Activated B cell treated with CpG ODN at 0.5 μM for 24 hours (primary cell): ENCODE data around the gene TRPC3. TPM values are rescaled to one million over a fixed set of nuclear protein-coding genes. Genes with fewer than 3 reads are reported as not detected.

Experiments used
- ATAC-seq: fragments of 200-7000 bp; cut with Tn5 transposase; one replicate; pipeline ENCODE4 v1.10.0; 2021; ENCODE audit warnings: low read depth, mild to moderate bottlenecking, moderate library complexity
- CTCF ChIA-PET: fragments of 350-600 bp; sonication (Branson Sonifier 250); formaldehyde crosslinking; loops from one replicate; lab custom pipeline; 2021; ENCODE audit warnings: antibody characterized with exemption; lab: Charles Lee
- POLR2A ChIA-PET: fragments of 350-600 bp; sonication (Branson Sonifier 250); formaldehyde crosslinking; loops from one replicate; lab custom pipeline; 2021; ENCODE audit warnings: antibody characterized with exemption; lab: Charles Lee
- DNase-seq: peaks from one replicate; pipeline ENCODE4 v3.0.0; 2022
- H3K27ac Mint-ChIP-seq: one replicate; pipeline ENCODE4 v1.8.0; 2020; ENCODE audit warnings: mixed read lengths
- H3K27me3 Mint-ChIP-seq: one replicate; pipeline ENCODE4 v1.8.0; 2021; ENCODE audit warnings: mixed read lengths
- H3K36me3 Mint-ChIP-seq: one replicate; pipeline ENCODE4 v1.8.0; 2021; ENCODE audit warnings: low read depth, mixed read lengths
- H3K4me1 Mint-ChIP-seq: one replicate; pipeline ENCODE4 v1.8.0; 2021; ENCODE audit warnings: mixed read lengths
- H3K4me3 Mint-ChIP-seq: one replicate; pipeline ENCODE4 v1.8.0; 2020; ENCODE audit warnings: mild to moderate bottlenecking, mixed read lengths
- H3K9me3 Mint-ChIP-seq: one replicate; pipeline ENCODE4 v1.8.0; 2020; ENCODE audit warnings: mixed read lengths
- CTCF ChIP-seq: fragments of 200-600 bp; IDR thresholded peaks from one replicate; pipeline ENCODE4 v1.8.0; 2022; ENCODE audit warnings: antibody characterized with exemption, mild to moderate bottlenecking
- intact Hi-C: fragments of 100-400 bp; cut with micrococcal nuclease; formaldehyde crosslinking; loops from one replicate; pipeline ENCODE4 v1.15.1; 2024
- total RNA-seq: library from RNA; stranded (reverse); gene quantifications from 2 replicates; pipeline ENCODE4 v1.2.3, GENCODE V29; 2022

The TRPC3 gene
- total RNA-seq, 1 donor from 2014 or later, result not detected

- H3K27me3 Mint-ChIP-seq, result no peaks in the 10 kb centered on the region
- no peak for DNase-seq
- H3K27ac Mint-ChIP-seq, result no peak overlapping the region
- H3K9me3 Mint-ChIP-seq, result no peaks in the 10 kb centered on the region
- H3K4me1 Mint-ChIP-seq, result no peaks in the 10 kb centered on the region
- peaks cover 40% of the 10 kb centered on the region for H3K36me3 Mint-ChIP-seq
- ChIA-PET POLR2A (no interaction called here), CTCF (no interaction called here)
- no peak overlapping the region for H3K4me3 Mint-ChIP-seq
- intact Hi-C loops, result no loop called here
- ATAC-seq, result no peak
- TF ChIP-seq CTCF, result no peak
Observed at GRCh38 chr4:121846662-121847061, 105.2 kb downstream of the TRPC3 start.

DNA sequence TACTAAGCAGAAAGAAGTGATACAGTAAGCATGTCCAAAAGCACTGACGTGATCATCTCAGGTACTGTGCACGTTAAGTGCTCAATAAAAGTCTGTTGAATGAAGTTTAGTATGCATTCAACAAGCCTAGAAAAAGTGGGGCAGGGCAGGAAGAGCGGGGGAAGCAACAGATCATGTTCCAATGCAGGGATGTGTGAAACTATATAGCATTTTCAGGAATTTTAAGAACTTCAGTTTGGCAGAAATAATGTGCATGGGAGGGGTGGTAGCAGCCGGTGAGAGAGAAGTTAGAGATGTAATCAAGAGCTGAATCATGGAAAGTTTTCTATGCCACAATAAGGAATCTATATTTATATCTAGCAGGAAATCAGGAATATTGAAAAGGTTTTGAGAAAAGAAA lies 109.0 kb downstream of the TRPC3 start:
- no peaks in the 10 kb centered on the region for H3K4me1 Mint-ChIP-seq
- no peaks in the 10 kb centered on the region for H3K27me3 Mint-ChIP-seq
- no peak overlapping the region for H3K27ac Mint-ChIP-seq
- H3K4me3 Mint-ChIP-seq, result no peak overlapping the region
- peaks cover 41% of the 10 kb centered on the region for H3K36me3 Mint-ChIP-seq
- ATAC-seq (no peak), DNase-seq (no peak)
- H3K9me3 Mint-ChIP-seq, result no peaks in the 10 kb centered on the region
- intact Hi-C loops, result no loop called here
- ChIA-PET CTCF (no interaction called here), POLR2A (no interaction called here)
- TF ChIP-seq CTCF, result no peak

GRCh38 chr4:121838136-121838535 lies 113.7 kb downstream of the TRPC3 start:
- H3K4me1 Mint-ChIP-seq, result no peaks in the 10 kb centered on the region
- DNase-seq, result no peak
- H3K9me3 Mint-ChIP-seq, result no peaks in the 10 kb centered on the region
- no peak overlapping the region for H3K27ac Mint-ChIP-seq
- H3K4me3 Mint-ChIP-seq, result no peak overlapping the region
- POLR2A ChIA-PET, result no interaction called here
- no peak for TF ChIP-seq CTCF
- peaks cover 23% of the 10 kb centered on the region for H3K36me3 Mint-ChIP-seq
- no peak for ATAC-seq
- CTCF ChIA-PET, result no interaction called here
- intact Hi-C loops, result no loop called here
- no peaks in the 10 kb centered on the region for H3K27me3 Mint-ChIP-seq

DNA sequence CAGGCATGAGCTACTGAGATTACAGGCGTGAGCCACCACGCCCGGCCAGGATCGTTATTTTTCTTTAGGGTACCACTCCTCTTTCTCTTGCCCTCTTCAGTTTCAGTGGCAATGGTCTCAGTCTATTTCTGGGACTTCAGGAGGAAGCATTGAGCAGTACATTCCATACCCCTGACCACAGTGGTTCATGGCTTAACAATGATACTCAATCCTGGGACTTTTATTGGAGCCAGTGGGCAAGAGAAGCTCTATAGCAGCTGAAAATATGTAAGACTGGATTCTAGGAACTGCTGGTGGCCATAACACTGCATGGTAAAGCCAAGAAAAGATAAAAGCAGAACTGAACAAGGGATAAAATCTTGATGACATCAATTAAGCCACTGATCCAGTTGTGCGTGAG lies 122.3 kb downstream of the TRPC3 start:
- CTCF ChIA-PET, result no interaction called here
- no peak for ATAC-seq

More for the DNA sequence above, 122.3 kb downstream of the TRPC3 start:
- H3K9me3 Mint-ChIP-seq, result no peaks in the 10 kb centered on the region
- H3K36me3 Mint-ChIP-seq, result peaks cover 16% of the 10 kb centered on the region
- TF ChIP-seq CTCF, result no peak
- DNase-seq, result no peak
- H3K27ac Mint-ChIP-seq, result no peak overlapping the region
- no peaks in the 10 kb centered on the region for H3K4me1 Mint-ChIP-seq
- intact Hi-C loops, result no loop called here
- no peaks in the 10 kb centered on the region for H3K27me3 Mint-ChIP-seq
- POLR2A ChIA-PET, result no interaction called here
- no peak overlapping the region for H3K4me3 Mint-ChIP-seq

Other genes with a start within 250 kb of the TRPC3 start
- gene SMIM43, start 186.9 kb downstream of the TRPC3 start, total RNA-seq, result not detected in 2 replicates
- gene EXOSC9, start 150.7 kb downstream of the TRPC3 start, total RNA-seq, result 37.5 and 39.1 TPM in 2 replicates
- 1.4 and 2.0 TPM in 2 replicates for gene CCNA2, start 128.2 kb downstream of the TRPC3 start, total RNA-seq
- gene BBS7, start 81.6 kb downstream of the TRPC3 start, total RNA-seq, result 7.5 and 9.4 TPM in 2 replicates
- gene BLTP1, start 200.3 kb upstream of the TRPC3 start, total RNA-seq, result 39.1 and 44.4 TPM in 2 replicates